Mononuclear cell (primary cell): Measurements from ENCODE around the gene POC1A. TPM values are rescaled to one million over a fixed set of nuclear protein-coding genes. Genes with fewer than 3 reads are reported as not detected.

ENCODE experiments used
- H3K27me3 ChIP-seq: 2 replicates; pipeline ENCODE4 v1.6.0; 2011; ENCODE audit warnings: low read length, control low read depth; ENCODE audit not compliant: insufficient read depth
- H3K4me1 ChIP-seq: 2 replicates; pipeline ENCODE4 v1.5.1; 2011; ENCODE audit warnings: mild to moderate bottlenecking, low read length, control low read depth; ENCODE audit not compliant: insufficient read depth
- H3K4me3 ChIP-seq: 2 replicates; pipeline ENCODE4 v1.5.1; 2011; ENCODE audit warnings: mild to moderate bottlenecking, low read length, moderate library complexity
- H3K9me3 ChIP-seq: 2 replicates; pipeline ENCODE4 v1.5.1; 2011; ENCODE audit warnings: low read depth, mild to moderate bottlenecking, control low read depth, low read length
- total RNA-seq: library from RNA; depleted of rRNA; stranded (reverse); fragments of >200 nt; gene quantifications from one replicate; pipeline ENCODE4 v1.2.3, GENCODE V29; 2012

POC1A gene
- total RNA-seq, 1 donor, result 0.21 TPM

DNA sequence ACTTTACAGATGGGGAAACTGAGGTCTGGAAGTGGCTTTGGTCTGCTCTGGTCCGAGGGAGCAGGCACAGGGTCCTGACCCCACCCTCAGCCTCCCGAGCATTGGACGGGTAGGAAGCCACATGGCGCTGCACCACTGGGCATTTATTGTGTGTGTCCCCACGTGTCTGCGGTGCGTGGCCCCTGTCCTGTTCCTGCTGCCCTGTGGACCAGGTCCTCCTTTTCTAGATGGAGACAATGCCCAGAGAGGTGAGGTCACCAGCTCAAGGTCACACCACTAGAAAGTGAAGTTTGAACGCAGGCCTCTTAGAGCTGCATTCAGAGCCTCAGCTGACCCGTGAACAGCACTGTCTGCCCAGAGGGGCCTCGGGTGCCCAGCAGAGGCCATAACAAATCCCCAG, 124.7 kb downstream of the POC1A start:
- Histone ChIP-seq H3K27me3 (no peaks in the 10 kb centered on the region), H3K4me3 (no peak overlapping the region), H3K9me3 (no peaks in the 10 kb centered on the region), H3K4me1 (no peaks in the 10 kb centered on the region)

GRCh38 chr3:52029053-52029452, 125.2 kb downstream of the POC1A start:
- Histone ChIP-seq H3K4me1 (no peaks in the 10 kb centered on the region), H3K27me3 (no peaks in the 10 kb centered on the region), H3K9me3 (no peaks in the 10 kb centered on the region), H3K4me3 (no peak overlapping the region)

- H3K4me3 ChIP-seq, result no peak overlapping the region
- no peaks in the 10 kb centered on the region for H3K9me3 ChIP-seq
- H3K27me3 ChIP-seq, result no peaks in the 10 kb centered on the region
- H3K4me1 ChIP-seq, result no peaks in the 10 kb centered on the region
Measured at GRCh38 chr3:52028572-52028971, 125.7 kb downstream of the POC1A start.

DNA sequence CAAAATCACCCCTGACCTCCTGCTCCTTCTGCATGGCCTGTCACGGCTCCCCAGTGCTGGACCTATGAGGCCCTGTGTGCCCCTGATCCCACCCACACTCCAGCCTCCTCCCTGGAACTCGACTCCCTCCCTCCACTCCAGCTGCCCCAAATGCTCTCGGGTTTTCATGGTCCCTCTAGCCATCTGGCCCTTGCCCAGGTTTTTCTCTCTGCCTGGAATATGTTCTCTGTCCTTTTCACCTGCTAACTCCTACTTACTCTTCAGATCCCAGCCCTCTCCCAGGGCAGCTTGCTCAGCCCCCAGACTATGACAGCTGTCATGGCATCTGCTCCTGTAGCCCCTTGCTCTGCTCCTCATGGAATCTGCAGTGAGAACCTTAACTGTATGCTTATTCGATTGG, 128.2 kb downstream of the POC1A start:
- Histone ChIP-seq H3K9me3 (no peaks in the 10 kb centered on the region), H3K4me1 (no peaks in the 10 kb centered on the region), H3K4me3 (no peak overlapping the region), H3K27me3 (no peaks in the 10 kb centered on the region)

GRCh38 chr3:52025453-52025852, 128.8 kb downstream of the POC1A start:
- Histone ChIP-seq H3K4me1 (no peaks in the 10 kb centered on the region), H3K4me3 (no peak overlapping the region), H3K27me3 (no peaks in the 10 kb centered on the region), H3K9me3 (no peaks in the 10 kb centered on the region)

Other genes with a start within 250 kb of the POC1A start
- 2.7 TPM for gene RRP9, start 212.5 kb downstream of the POC1A start, total RNA-seq
- 6.2 TPM for gene PARP3, start 212.1 kb downstream of the POC1A start, total RNA-seq
- gene GPR62, start 199.0 kb downstream of the POC1A start, total RNA-seq, result 0.10 TPM
- 5.6 TPM for gene PCBP4, start 187.0 kb downstream of the POC1A start, total RNA-seq
- gene ABHD14B, start 180.4 kb downstream of the POC1A start, total RNA-seq, result 41.8 TPM
- gene ABHD14A, start 179.4 kb downstream of the POC1A start, total RNA-seq, result 6.6 TPM
- 3.3 TPM for gene ACY1, start 170.9 kb downstream of the POC1A start, total RNA-seq
- 1,675 TPM for gene RPL29, start 158.5 kb downstream of the POC1A start, total RNA-seq
- gene DUSP7, start 97.9 kb downstream of the POC1A start, total RNA-seq, result 7.0 TPM
- gene ALAS1, start 43.7 kb upstream of the POC1A start, total RNA-seq, result 20.4 TPM
- 0.21 TPM for gene TLR9, start 71.2 kb upstream of the POC1A start, total RNA-seq
- gene TWF2, start 84.7 kb upstream of the POC1A start, total RNA-seq, result 70.5 TPM
- gene PPM1M, start 91.3 kb upstream of the POC1A start, total RNA-seq, result 31.2 TPM
- 85.5 TPM for gene WDR82, start 124.2 kb upstream of the POC1A start, total RNA-seq
- gene GLYCTK, start 133.4 kb upstream of the POC1A start, total RNA-seq, result 13.3 TPM
- gene DNAH1, start 161.9 kb upstream of the POC1A start, total RNA-seq, result 20.9 TPM